ENCODE data around the gene MCEMP1.

MCEMP1 gene

DNA sequence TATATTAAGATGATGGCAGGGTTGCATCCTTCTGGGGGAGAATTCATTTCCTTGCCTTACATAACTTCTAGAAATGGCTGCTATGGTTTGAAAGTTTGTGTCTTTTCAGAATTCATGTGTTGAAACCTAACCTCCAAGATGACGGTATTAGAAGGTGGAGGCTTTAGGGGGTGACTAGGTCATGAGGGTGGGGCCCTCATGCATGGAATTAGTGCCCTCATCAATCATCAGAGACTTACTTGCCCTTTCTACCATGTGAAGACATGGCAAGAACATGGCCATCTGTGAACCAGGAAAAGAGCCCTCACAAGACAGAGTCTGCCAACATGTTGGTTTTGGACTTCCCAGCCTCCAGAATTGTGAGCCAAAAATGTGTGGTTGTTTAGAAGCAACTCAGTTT lies 39.9 kb downstream of the MCEMP1 start:
- Histone ChIP-seq H3K9me3 (replicated peaks in 1 of 11) (peaks cover 12 to 44% (median 18%) of the 10 kb centered on the region in 11 experiments), H3K4me1 (peaks cover 46 to 67% (median 58%) of the 10 kb centered on the region in 10 experiments), H3K9ac (no peak overlapping the region), H3K36me3 (no peaks in the 10 kb centered on the region), H3K27me3 (no peaks in the 10 kb centered on the region), H3K4me2 (no peak overlapping the region), H3K27ac (no peak overlapping the region), H3K4me3 (no peak overlapping the region), H4K20me1 (no peaks in the 10 kb centered on the region)
- TF ChIP-seq Cebpa-rat (IDR thresholded peaks at IDR 0.05), result no peak

DNA sequence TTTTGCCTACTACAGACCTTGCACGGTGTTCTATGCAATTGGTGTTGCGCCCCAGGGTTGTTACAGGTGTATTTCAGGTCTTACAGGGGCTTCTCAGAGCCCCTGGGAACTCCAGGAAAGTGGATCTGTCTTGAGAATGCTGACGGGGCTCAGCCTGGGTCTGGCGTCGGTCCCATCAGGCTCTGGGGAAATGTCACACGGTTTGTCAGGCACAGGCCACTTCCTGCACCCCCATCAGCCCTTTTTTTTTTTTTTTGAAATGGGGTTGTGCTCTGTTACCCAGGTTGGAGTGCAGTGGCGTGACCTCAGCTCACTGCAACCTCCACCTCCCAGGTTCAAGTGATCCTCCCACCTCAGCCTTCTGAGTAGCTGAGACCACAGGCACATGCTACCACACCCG lies 41.8 kb downstream of the MCEMP1 start:
- Histone ChIP-seq H3K27ac (peak overlapping the region in 2 of 11 experiments; percentile 17 to 19; a peak in 3 of 22 replicates), H3K9ac (0 out of 22 replicates have a peak overlapping the region, but pooled peaks of 4 of the 11 experiments have one; percentile 2 to 23 (median 16)), H3K9me3 (replicated peaks in 1 of 11) (peaks cover 12 to 44% (median 18%) of the 10 kb centered on the region in 11 experiments)

DNA sequence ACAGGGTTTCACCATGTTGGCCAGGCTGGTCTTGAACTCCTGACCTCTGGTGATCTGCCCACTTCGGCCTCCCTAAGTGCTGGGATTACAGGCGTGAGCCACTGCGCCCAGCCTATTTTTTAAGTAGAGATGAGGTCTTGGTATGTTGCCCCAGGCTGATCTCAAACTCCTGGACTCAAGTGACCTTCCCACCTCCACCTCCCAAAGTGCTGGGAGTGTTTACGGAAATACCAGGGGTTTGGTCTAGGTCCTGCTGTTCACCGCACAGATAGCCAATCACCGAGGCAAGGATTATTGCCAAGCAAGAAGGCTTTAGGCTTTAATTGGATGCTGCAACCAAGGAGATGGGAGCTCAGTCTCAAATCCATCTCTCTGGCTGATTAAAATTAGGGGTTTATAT lies 43.5 kb downstream of the MCEMP1 start:
- peaks cover 33 to 56% (median 48%) of the 10 kb centered on the region in 10 experiments for H3K4me1 ChIP-seq
- no peaks in the 10 kb centered on the region for H4K20me1 ChIP-seq
- H3K9me3 ChIP-seq (replicated peaks in 1 of 11), result peaks cover 8 to 48% (median 18%) of the 10 kb centered on the region in 11 experiments
- H3K4me3 ChIP-seq, result no peak overlapping the region
- no peak for TF ChIP-seq Cebpa-rat (IDR thresholded peaks at IDR 0.05)
- no peak overlapping the region for H3K9ac ChIP-seq
- H3K27me3 ChIP-seq, result no peaks in the 10 kb centered on the region
- H3K4me2 ChIP-seq, result peak overlapping the region in 9 of 11 experiments; percentile 2 to 38 (median 20); a peak in 7 of 22 replicates
- H3K27ac ChIP-seq, result no peak overlapping the region
- H3K36me3 ChIP-seq, result no peaks in the 10 kb centered on the region

More for the DNA sequence above, 41.8 kb downstream of the MCEMP1 start:
- Histone ChIP-seq H4K20me1 (no peaks in the 10 kb centered on the region), H3K27me3 (no peaks in the 10 kb centered on the region), H3K4me2 (peak overlapping the region; percentile 48 to 81 (median 74)), H3K36me3 (no peaks in the 10 kb centered on the region), H3K4me1 (peaks cover 49 to 70% (median 62%) of the 10 kb centered on the region in 10 experiments), H3K4me3 (no peak overlapping the region)
- TF ChIP-seq Cebpa-rat (IDR thresholded peaks at IDR 0.05), result no peak

DNA sequence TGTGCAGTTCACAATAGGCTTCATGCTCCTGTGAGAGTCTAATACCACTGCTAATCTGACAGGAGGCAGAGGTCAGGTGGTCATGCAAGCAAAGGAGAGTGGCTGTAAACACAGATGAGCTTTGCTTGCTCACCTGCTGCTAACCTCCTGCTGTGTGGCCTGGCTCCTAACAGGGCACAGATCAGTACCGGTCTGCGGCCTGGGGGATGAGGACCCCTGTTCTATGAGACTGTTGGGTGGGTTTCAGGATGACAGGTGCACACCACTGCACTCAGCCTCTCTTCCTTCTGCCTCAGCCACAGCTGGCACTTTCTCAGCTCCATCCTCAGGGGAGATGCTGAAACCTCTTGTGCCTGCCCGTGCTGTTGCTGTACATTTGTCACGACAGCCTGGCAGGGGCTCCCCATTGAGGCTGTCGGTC lies 45.4 kb downstream of the MCEMP1 start:
- peak overlapping the region in 1 of 11 experiments; percentile 45; a peak in 2 of 22 replicates for H3K9ac ChIP-seq
- peaks cover 0 to 8% (median under 1%) of the 10 kb centered on the region in 11 experiments; a peak in 7 of 22 replicates for H3K27me3 ChIP-seq
- peaks cover 0 to 33% (median 3%) of the 10 kb centered on the region in 11 experiments; a peak in 13 of 22 replicates for H3K9me3 ChIP-seq (replicated peaks in 1 of 11)
- H3K4me3 ChIP-seq, result no peak overlapping the region
- no peak overlapping the region for H3K27ac ChIP-seq
- no peaks in the 10 kb centered on the region for H4K20me1 ChIP-seq
- H3K36me3 ChIP-seq, result no peaks in the 10 kb centered on the region
- H3K4me1 ChIP-seq, result peaks cover 23 to 50% (median 44%) of the 10 kb centered on the region in 10 experiments
- peak overlapping the region in 8 of 11 experiments; percentile 25 to 73 (median 60); a peak in 16 of 22 replicates for H3K4me2 ChIP-seq
- TF ChIP-seq Cebpa-rat (IDR thresholded peaks at IDR 0.05), result no peak

DNA sequence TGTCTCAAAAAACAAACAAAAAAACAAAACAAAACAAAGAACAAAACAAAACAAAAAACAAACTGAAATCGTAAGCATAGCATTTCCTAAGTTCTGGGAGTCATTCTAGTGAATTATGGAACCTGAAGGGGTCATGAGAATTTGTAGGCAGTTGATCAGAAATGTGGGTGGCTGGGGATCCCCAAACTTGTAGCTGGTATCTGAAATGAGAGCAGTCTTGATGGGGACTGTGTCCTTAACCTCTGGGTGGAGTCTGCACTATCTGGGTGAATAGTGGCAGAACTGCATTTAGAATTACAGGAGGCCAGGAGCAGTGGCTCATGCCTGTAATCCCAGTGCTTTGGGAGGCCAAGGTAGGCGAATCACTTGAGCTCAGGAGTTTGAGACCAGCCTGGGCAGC lies 48.9 kb downstream of the MCEMP1 start:
- Histone ChIP-seq H4K20me1 (no peaks in the 10 kb centered on the region), H3K4me2 (no peak overlapping the region), H3K36me3 (no peaks in the 10 kb centered on the region), H3K9ac (no peak overlapping the region), H3K9me3 (replicated peaks in 1 of 11) (peaks cover 0 to 20% (median 4%) of the 10 kb centered on the region in 11 experiments; a peak in 9 of 22 replicates), H3K27ac (no peak overlapping the region), H3K27me3 (peaks cover 28 to 44% (median 36%) of the 10 kb centered on the region in 11 experiments), H3K4me3 (no peak overlapping the region), H3K4me1 (peaks cover 18 to 38% (median 21%) of the 10 kb centered on the region in 10 experiments)
- no peak for TF ChIP-seq Cebpa-rat (IDR thresholded peaks at IDR 0.05)

DNA sequence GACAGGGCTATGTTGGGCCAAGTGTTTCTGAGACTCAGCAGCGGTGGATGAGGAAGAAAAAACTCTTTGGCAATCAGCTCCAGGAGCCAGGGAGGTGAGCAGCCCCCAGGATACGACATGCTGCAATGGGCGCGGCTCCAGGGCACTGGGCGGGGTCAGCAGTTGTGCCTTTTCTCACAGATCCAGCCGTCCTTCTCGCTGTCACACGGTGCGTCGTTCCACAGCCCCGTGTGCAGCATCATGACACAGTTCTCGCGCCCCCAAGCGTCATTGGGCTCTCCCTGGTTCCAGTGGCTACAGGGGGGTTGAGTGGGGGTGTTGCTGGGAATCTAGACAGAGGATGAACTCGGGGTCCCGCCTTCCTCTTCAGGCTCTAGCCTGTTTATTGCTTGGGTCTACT lies 52.3 kb downstream of the MCEMP1 start:
- peaks cover 0 to 13% (median 0%) of the 10 kb centered on the region in 11 experiments; a peak in 7 of 22 replicates for H3K9me3 ChIP-seq (replicated peaks in 1 of 11)
- no peak overlapping the region for H3K9ac ChIP-seq
- H4K20me1 ChIP-seq, result no peaks in the 10 kb centered on the region
- no peak overlapping the region for H3K27ac ChIP-seq
- H3K36me3 ChIP-seq, result no peaks in the 10 kb centered on the region
- H3K4me3 ChIP-seq, result no peak overlapping the region
- peaks cover 39 to 63% (median 54%) of the 10 kb centered on the region in 11 experiments for H3K27me3 ChIP-seq
- no peak for TF ChIP-seq Cebpa-rat (IDR thresholded peaks at IDR 0.05)
- H3K4me2 ChIP-seq, result peak overlapping the region in 5 of 11 experiments; percentile 35 to 69 (median 55); a peak in 8 of 22 replicates
- H3K4me1 ChIP-seq, result peaks cover 0 to 53% (median 22%) of the 10 kb centered on the region in 10 experiments; a peak in 15 of 20 replicates

All from BLaER1 treated with 17β-estradiol and CSF1 and Interleukin-3, amounts not matched to agents 10 nM and 100 nM (cell line).